ENCODE data around the gene MICU1.

DNA sequence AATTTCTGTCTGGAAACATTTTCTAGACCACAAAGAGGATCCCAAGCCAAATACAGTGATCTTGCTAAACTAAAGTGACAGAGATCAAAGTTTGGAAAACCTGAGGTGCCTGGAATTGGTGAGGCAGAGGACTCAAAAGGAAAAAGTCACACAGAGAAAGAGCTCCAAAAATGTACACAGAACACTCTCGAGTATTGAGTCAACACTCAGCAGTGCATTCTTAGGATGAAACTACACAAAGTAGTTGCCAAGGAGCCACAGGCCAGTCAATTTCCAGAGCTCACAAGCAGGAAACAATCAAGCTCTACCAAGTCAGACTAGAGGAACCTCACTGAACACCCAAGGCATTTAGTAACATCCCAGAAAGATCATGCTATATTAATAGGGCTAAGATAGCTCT lies 61.3 kb downstream of the MICU1 start:
- no peak for TF ChIP-seq EZH2 (IDR thresholded peaks at IDR 0.05; ENCODE audit: low read depth, unreplicated experiment)
- TF ChIP-seq, protein P1, sequence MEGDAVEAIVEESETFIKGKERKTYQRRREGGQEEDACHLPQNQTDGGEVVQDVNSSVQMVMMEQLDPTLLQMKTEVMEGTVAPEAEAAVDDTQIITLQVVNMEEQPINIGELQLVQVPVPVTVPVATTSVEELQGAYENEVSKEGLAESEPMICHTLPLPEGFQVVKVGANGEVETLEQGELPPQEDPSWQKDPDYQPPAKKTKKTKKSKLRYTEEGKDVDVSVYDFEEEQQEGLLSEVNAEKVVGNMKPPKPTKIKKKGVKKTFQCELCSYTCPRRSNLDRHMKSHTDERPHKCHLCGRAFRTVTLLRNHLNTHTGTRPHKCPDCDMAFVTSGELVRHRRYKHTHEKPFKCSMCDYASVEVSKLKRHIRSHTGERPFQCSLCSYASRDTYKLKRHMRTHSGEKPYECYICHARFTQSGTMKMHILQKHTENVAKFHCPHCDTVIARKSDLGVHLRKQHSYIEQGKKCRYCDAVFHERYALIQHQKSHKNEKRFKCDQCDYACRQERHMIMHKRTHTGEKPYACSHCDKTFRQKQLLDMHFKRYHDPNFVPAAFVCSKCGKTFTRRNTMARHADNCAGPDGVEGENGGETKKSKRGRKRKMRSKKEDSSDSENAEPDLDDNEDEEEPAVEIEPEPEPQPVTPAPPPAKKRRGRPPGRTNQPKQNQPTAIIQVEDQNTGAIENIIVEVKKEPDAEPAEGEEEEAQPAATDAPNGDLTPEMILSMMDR (conservative IDR thresholded peaks at IDR 0.05; ENCODE audit: low read depth in 2 of 2), result no peak
- TF ChIP-seq POLR2AphosphoS5 (IDR thresholded peaks at IDR 0.05; ENCODE audit: low read depth), result no peak
- TF ChIP-seq EZH2phosphoT487 (IDR thresholded peaks at IDR 0.05; ENCODE audit: unreplicated experiment), result no peak

All from GM23338 (cell line).